ENCODE results near the gene LAIR1.
"Not testable (repeated sequence)": the region's sequence is repeated elsewhere in the genome, so short reads cannot be mapped to it uniquely, and the experiment has no call there.

The LAIR1 gene

GRCh38 chr19:54375181-54375938, 10.6 kb upstream of the LAIR1 start:
- FAIRE-seq: not testable (repeated sequence)

- no peak for FAIRE-seq
Measured at GRCh38 chr19:54373781-54374631, 9.3 kb upstream of the LAIR1 start.

GRCh38 chr19:54371453-54371852, 6.7 kb upstream of the LAIR1 start:
- FAIRE-seq: not testable (repeated sequence)

- FAIRE-seq: not testable (repeated sequence)
Measured at GRCh38 chr19:54370434-54370796, 5.7 kb upstream of the LAIR1 start.

GRCh38 chr19:54369688-54370433, 5.1 kb upstream of the LAIR1 start:
- not testable (repeated sequence) for FAIRE-seq

DNA sequence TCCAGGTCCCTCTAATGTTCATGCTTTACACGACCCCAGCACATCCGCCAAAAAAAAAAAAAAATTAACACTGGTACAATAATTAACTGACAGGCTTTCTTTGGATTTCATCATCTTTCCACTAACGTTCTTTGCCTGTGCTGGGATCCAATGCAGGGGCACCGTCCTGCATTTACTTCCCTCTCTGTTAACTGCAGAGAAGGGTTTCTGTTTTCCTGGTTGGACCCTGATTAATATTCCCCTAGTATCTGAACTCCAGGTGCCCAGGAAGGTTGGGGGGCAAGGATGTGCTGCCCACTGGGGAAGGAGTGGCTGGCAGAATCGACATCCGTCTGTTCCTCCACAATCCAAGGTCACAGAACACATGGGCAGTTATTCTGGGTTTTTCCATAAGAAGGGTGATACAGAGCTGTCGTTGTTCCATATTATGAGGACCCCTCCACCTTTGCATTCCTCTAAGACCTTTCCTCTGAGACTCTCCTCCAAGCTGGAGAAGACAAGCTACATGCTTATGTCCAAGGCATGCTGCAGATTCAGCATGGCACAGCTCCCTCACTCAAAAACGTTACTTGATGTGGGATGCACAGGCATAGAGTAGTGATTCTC, 4.5 kb upstream of the LAIR1 start:
- no peak for FAIRE-seq

DNA sequence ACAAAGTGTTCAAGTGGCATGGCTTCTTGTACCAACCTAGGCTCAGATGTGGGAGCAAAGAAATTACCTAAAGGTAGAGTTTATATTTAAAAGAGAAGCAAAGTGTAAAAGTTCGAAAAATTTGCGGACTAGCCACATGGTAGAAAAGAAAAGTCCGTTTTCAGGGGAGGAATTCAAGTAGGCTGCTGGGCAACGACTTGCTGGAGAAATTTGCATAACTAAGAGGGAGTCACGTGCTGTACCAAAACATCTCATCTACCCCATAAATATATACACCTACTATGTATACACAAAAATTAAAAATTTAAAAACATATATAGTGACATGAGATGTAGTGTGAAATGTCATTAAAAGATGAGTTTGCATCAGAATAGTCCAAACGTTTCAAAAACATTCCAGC, 2.1 kb upstream of the LAIR1 start:
- FAIRE-seq: no peak

DNA sequence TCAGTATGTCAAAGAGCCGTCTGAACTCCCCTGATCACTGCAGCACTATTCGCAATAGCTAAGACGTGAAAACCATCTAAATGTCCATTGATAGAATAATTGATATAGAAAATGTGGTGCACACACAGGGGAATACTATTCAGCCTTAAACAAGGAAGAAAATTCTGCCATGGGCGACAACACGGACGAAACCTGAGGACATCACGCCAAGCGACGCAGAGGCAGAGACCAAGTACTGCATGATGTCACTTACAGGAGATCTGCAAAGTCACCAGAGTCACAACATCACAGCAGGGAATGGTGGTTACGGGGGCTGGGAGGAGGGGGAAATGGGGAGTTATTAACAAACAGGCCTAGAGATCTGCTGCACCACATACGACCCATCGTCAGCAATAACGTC, 1.1 kb upstream of the LAIR1 start:
- FAIRE-seq: not testable (repeated sequence)

- FAIRE-seq: not testable (repeated sequence)
Measured at GRCh38 chr19:54361680-54362422, 2.9 kb downstream of the LAIR1 start.

GRCh38 chr19:54359149-54359820, 5.4 kb downstream of the LAIR1 start:
- FAIRE-seq: not testable (repeated sequence)

DNA sequence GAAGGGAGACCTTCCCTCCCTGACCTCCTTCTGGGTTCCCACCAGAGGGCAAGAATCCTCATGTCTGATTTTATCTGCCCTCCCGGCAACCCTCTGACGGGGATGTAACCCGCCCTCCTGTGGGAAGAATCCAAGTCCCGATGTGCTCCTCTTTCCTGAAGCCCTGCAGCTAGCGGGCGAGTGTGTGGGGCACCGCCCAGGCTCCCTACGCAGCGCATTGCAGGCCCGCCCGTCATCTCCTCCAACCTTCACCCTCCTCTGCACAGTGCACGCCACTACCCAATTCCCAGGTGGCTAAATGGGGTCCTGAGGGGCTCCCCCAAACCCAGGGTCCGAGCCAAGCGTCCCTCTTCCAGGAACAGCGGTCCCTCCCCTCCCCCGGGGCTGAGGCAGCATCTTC, 7.3 kb downstream of the LAIR1 start:
- FAIRE-seq: no peak

- FAIRE-seq: no peak
Measured at GRCh38 chr19:54356444-54357056, 8.2 kb downstream of the LAIR1 start.

- FAIRE-seq: no peak
Measured at GRCh38 chr19:54355675-54356074, 9.1 kb downstream of the LAIR1 start.

DNA sequence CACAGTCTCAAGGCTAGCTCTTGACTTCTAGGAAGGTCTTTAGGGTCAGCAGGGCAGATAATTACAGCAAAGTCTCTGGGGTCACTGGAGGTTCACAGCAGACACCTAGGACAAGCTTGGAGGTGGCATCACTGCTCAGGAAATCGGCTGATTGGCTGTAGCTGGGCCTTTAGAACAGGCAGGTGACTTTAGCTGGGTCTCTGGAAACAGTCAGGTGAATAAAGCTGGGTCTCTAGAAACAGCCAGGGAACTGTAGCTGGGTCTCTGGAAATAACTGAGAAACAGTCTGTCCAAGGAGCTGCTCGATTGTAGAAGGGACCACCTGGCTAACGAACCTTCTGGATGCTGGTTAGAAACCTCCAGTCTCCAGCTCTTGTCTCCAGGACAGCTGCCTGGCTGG, 10.0 kb downstream of the LAIR1 start:
- FAIRE-seq: no peak

GRCh38 chr19:54352546-54352945, 12.2 kb downstream of the LAIR1 start:
- no peak for FAIRE-seq

DNA sequence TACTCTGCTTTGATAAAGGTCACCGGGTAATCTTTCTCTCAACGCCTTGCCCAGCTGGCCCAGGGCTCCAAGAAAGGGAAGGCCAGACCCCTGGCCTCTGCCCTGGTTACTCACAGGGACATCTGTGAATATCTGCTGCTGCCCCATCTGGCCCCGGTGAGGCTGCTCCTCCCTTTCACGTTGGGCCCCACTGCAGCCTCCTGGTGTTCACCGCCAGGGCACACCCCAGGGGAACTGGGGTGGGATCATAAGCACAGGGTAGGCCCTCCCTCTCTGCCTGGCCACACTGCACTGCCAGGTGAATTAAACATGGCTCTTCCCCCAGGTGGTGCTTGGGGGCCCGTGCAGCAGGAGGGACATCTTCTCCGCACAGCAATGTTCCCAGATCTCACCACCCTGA, 12.7 kb downstream of the LAIR1 start:
- FAIRE-seq: no peak

- no peak for FAIRE-seq
Measured at GRCh38 chr19:54351474-54351873, 13.3 kb downstream of the LAIR1 start.

- no peak for FAIRE-seq
Measured at GRCh38 chr19:54345938-54346386, 18.8 kb downstream of the LAIR1 start.

- FAIRE-seq: no peak
Measured at GRCh38 chr19:54343868-54344267, 20.9 kb downstream of the LAIR1 start.

GRCh38 chr19:54341295-54341694, 23.4 kb downstream of the LAIR1 start:
- no peak for FAIRE-seq

Data from A204.1 (cell line).